Upper lobe of right lung (tissue), 1 donor: Measurements from ENCODE around the gene EPB41L4A. TPM values are rescaled to one million over a fixed set of nuclear protein-coding genes. Genes with fewer than 3 reads are reported as not detected.
"Not testable (repeated sequence)": the region's sequence is repeated elsewhere in the genome, so short reads cannot be mapped to it uniquely, and the experiment has no call there.

Source experiments
- ATAC-seq: fragments of 200-7000 bp; cut with Tn5 transposase; one replicate; pipeline ENCODE4 v1.9.1; 2020; ENCODE audit warnings: mild to moderate bottlenecking, moderate library complexity
- DNase-seq: peaks from one replicate; pipeline ENCODE4 v3.0.0-alpha.2; 2020
- H3K27ac ChIP-seq: fragments of 200-600 bp; one replicate; pipeline ENCODE4 v1.8.0; 2022
- H3K27me3 ChIP-seq: fragments of 200-600 bp; one replicate; pipeline ENCODE4 v1.8.0; 2022; ENCODE audit warnings: mild to moderate bottlenecking
- H3K36me3 ChIP-seq: fragments of 200-600 bp; one replicate; pipeline ENCODE4 v1.8.0; 2022
- H3K4me1 ChIP-seq: fragments of 200-600 bp; one replicate; pipeline ENCODE4 v1.8.0; 2022
- H3K4me3 ChIP-seq: fragments of 200-600 bp; one replicate; pipeline ENCODE4 v1.8.0; 2022; ENCODE audit warnings: mild to moderate bottlenecking
- H3K9me3 ChIP-seq: fragments of 200-600 bp; one replicate; pipeline ENCODE4 v1.8.0; 2022
- CTCF ChIP-seq: fragments of 200-600 bp; IDR thresholded peaks from one replicate; pipeline ENCODE4 v1.8.0; 2022; ENCODE audit warnings: antibody characterized with exemption
- intact Hi-C: fragments of 100-400 bp; cut with DNase I; formaldehyde crosslinking; loops from one replicate; pipeline ENCODE4 v1.11.0; 2022
- total RNA-seq: library from RNA; stranded (reverse); fragmentation: NEBNext Ultra II Directional; extraction: Animal tissue kit (Norgen Biotek cat#: 25700); gene quantifications from one replicate; pipeline ENCODE4 v1.2.1, GENCODE V29; 2021
- donor health status: DM: no; HTN: yes; CAD: no; lungs with severe emphysema.

Gene EPB41L4A
- total RNA-seq, 1 donor from 2014 or later = 35.2 TPM

GRCh38 chr5:112403069-112403468, 16.0 kb downstream of the EPB41L4A start:
- Histone ChIP-seq H3K4me1 (peaks cover 21% of the 10 kb centered on the region), H3K9me3 (no peaks in the 10 kb centered on the region), H3K27ac (no peak overlapping the region), H3K27me3 (no peaks in the 10 kb centered on the region), H3K36me3 (no peaks in the 10 kb centered on the region), H3K4me3 (no peak overlapping the region)
- no peak for ATAC-seq
- no peak for DNase-seq
- no peak for TF ChIP-seq CTCF
- intact Hi-C loops = no loop called here

DNA sequence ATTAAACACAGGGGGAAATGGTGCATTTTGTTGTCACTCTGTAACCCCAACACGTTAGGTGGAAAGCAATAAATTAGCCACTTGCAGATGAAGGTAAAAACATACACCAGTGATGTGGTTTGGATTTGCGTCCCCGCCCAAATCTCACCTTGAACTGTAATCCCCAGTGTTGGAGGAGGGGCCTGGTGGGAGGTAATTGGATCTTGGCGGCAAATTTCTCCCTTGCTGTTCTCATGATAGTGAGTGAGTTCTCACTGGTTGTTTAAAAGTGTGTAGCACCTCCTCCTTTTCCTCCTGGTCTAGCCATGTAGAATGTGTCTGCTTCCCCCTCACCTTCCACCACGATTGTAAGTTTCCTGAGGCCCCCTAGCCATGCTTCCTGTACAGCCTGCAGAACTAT, 17.2 kb downstream of the EPB41L4A start:
- DNase-seq = no peak
- Histone ChIP-seq H3K36me3 (no peaks in the 10 kb centered on the region), H3K27ac (no peak overlapping the region), H3K4me1 (peaks cover 10% of the 10 kb centered on the region), H3K27me3 (no peaks in the 10 kb centered on the region), H3K9me3 (no peaks in the 10 kb centered on the region), H3K4me3 (no peak overlapping the region)
- ATAC-seq = no peak
- intact Hi-C loops = no loop called here
- no peak for TF ChIP-seq CTCF

GRCh38 chr5:112397690-112398089, 21.4 kb downstream of the EPB41L4A start:
- ATAC-seq = no peak
- no peak for DNase-seq
- intact Hi-C loops = no loop called here

GRCh38 chr5:112396430-112396829, 22.6 kb downstream of the EPB41L4A start:
- no peaks in the 10 kb centered on the region for H3K27me3 ChIP-seq
- no peaks in the 10 kb centered on the region for H3K9me3 ChIP-seq
- no peak for TF ChIP-seq CTCF
- H3K27ac ChIP-seq = no peak overlapping the region
- H3K4me1 ChIP-seq = no peaks in the 10 kb centered on the region
- intact Hi-C loops = no loop called here
- H3K36me3 ChIP-seq = no peaks in the 10 kb centered on the region
- ATAC-seq (no peak), DNase-seq (no peak)
- H3K4me3 ChIP-seq = no peak overlapping the region

More at GRCh38 chr5:112397690-112398089, 21.4 kb downstream of the EPB41L4A start:
- Histone ChIP-seq H3K36me3 (no peaks in the 10 kb centered on the region), H3K4me1 (no peaks in the 10 kb centered on the region), H3K4me3 (no peak overlapping the region), H3K27me3 (no peaks in the 10 kb centered on the region), H3K27ac (no peak overlapping the region), H3K9me3 (no peaks in the 10 kb centered on the region)
- TF ChIP-seq CTCF = no peak

GRCh38 chr5:112395299-112395698, 23.8 kb downstream of the EPB41L4A start:
- H3K4me1 ChIP-seq, H3K27ac ChIP-seq, H3K4me3 ChIP-seq, H3K36me3 ChIP-seq, ATAC-seq, H3K27me3 ChIP-seq, intact Hi-C loops, H3K9me3 ChIP-seq, DNase-seq: not testable (repeated sequence)

GRCh38 chr5:112390327-112390726, 28.8 kb downstream of the EPB41L4A start:
- ATAC-seq (peak; percentile 96), DNase-seq (peak; percentile 65)
- H3K27me3 ChIP-seq = no peaks in the 10 kb centered on the region
- H3K4me1 ChIP-seq = no peaks in the 10 kb centered on the region
- TF ChIP-seq CTCF = no peak
- no peak overlapping the region for H3K27ac ChIP-seq
- no peaks in the 10 kb centered on the region for H3K36me3 ChIP-seq
- intact Hi-C loops = no loop called here
- no peak overlapping the region for H3K4me3 ChIP-seq
- no peaks in the 10 kb centered on the region for H3K9me3 ChIP-seq
